Globus pallidus (tissue), 1 donor: Measurements from ENCODE around the gene GLIPR1L2.

ENCODE experiments used
- DNase-seq: peaks from one replicate; pipeline ENCODE4 v3.0.0-alpha.2; 2015; ENCODE audit warnings: low spot score

GLIPR1L2 gene

DNA sequence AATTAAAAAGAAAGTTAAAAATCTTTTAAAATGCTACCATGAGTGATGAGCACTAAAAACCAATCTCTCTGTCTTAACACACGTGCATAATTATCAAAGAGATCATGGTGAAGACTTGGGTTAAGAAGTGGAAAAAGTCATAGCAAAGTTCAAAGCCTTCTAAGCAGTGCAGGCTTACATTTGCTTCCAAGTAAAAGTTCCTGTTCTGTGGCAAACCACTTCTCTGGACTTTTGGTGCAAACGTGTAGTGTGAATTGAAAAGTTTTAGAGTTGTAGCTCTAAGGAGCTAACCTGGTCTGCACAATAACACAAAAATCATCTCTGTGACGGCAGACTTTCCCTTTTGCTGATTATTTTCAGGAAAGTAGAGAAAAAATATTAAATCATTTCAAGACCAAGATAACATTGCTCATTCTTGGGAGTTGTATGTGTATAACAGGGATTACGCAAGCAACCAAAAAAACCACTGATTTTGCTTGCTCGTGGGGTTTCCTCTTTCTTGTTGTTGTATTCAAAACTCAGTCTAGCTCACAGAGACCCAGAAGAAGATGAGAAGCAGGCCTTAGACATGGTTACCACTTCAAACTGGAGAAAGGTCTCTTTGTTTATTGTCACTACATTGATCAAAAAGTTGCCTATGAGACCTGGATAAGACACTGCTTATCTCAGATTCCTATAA lies 87.4 kb downstream of the GLIPR1L2 start:
- DNase-seq = peak; percentile 52

- DNase-seq = no peak
These were observed 89.1 kb downstream of the GLIPR1L2 start for GRCh38 chr12:75479963-75480461.

- DNase-seq = peak; percentile 43
These were observed 89.6 kb downstream of the GLIPR1L2 start, which contains the start of gene GLIPR1 for GRCh38 chr12:75480469-75480949. Gene GLIPR1 (plus strand): TSS chr12:75480755. CDS start chr12:75480881, 126 bp downstream.

GRCh38 chr12:75481013-75481705 lies 90.3 kb downstream of the GLIPR1L2 start:
- DNase-seq = no peak

- DNase-seq = no peak
These were observed 90.9 kb downstream of the GLIPR1L2 start for GRCh38 chr12:75481774-75482173.
